Esophagus muscularis mucosa (tissue), 4 donors: ENCODE data around the gene SLC16A3. TPM values are rescaled to one million over a fixed set of nuclear protein-coding genes. Genes with fewer than 3 reads are reported as not detected.

Experiments
- DNase-seq: peaks from one replicate; pipeline ENCODE4 v3.0.0-alpha.2; 2017; ENCODE audit errors: extremely low spot score
- H3K27ac ChIP-seq, 4 donors: fragments of 200-600 bp; sonication (generic); replicated peaks in 1 of 4; 1 replicate in 3 of 4; 2 replicates in 1 of 4; pipeline ENCODE4 v1.5.1; 2016 to 2019; ENCODE audit warnings: mild to moderate bottlenecking in 1 of 4
- H3K27me3 ChIP-seq, 4 donors: fragments of 200-600 bp; sonication (generic); one replicate each; pipeline versions ENCODE4 v1.5.1 to v1.6.0; 2016 to 2019
- H3K36me3 ChIP-seq, 4 donors: fragments of 200-600 bp; sonication (generic); one replicate each; pipeline ENCODE4 v1.5.1; 2016 to 2019
- H3K4me1 ChIP-seq, 4 donors: fragments of 200-600 bp; sonication (generic); one replicate each; pipeline ENCODE4 v1.5.1; 2016 to 2019
- H3K4me3 ChIP-seq, 4 donors: fragments of 200-600 bp; sonication (generic); 1 replicate in 2 of 4; 2 replicates in 2 of 4; pipeline ENCODE4 v1.5.1; 2016 to 2019; ENCODE audit warnings: mild to moderate bottlenecking in 4 of 4, moderate library complexity in 1 of 4
- H3K9me3 ChIP-seq, 4 donors: fragments of 200-600 bp; sonication (generic); 1 replicate in 3 of 4; 2 replicates in 1 of 4; pipeline ENCODE4 v1.5.1; 2016 to 2019
- EP300 ChIP-seq: sonication (generic); formaldehyde crosslinking; IDR thresholded peaks from one replicate; pipeline ENCODE4 v1.6.1; 2017; ENCODE audit warnings: antibody characterized with exemption
- POLR2A ChIP-seq: fragments of 450-650 bp; IDR thresholded peaks from one replicate; pipeline ENCODE4 v1.6.1; 2017; ENCODE audit warnings: antibody characterized with exemption, moderate library complexity, mild to moderate bottlenecking, low read depth
- POLR2AphosphoS5 ChIP-seq, 2 donors: sonication (generic); formaldehyde crosslinking; IDR thresholded peaks; one replicate each; pipeline ENCODE4 v1.6.1; 2017; ENCODE audit warnings: antibody characterized with exemption in 2 of 2
- WGBS: methylation state at CpG from one replicate; pipeline ENCODE4 v1.1.5; 2018; 5-methylcytosine and 5-hydroxymethylcytosine counted together
- intact Hi-C: fragments of 100-400 bp; cut with DNase I; formaldehyde crosslinking; loops from one replicate; pipeline ENCODE4 v1.15.1; 2023
- total RNA-seq, 4 donors: library from RNA; depleted of rRNA; stranded (reverse); fragments of >200 nt; gene quantifications; one replicate each; pipeline versions ENCODE4 v1.1.0 to v1.2.1, GENCODE V29; 2016
- TF ChIP-seq, protein P1 (sequence below), 3 experiments: fragments of 200-600 bp in 2 of 3; fragments of 450-650 bp in 1 of 3; sonication (generic) in 2 of 3; IDR thresholded peaks; one replicate each; pipeline ENCODE4 v1.5.1; 2017 to 2019; ENCODE audit warnings: antibody characterized with exemption in 3 of 3, mild to moderate bottlenecking in 2 of 3, moderate library complexity in 1 of 3

The SLC16A3 gene
- total RNA-seq, 4 donors from 2014 or later: 17.0 to 28.8 (median 23.4) TPM

GRCh38 chr17:82232876-82233785 is 4.3 kb downstream of the SLC16A3 start:
- peak; percentile 90 for DNase-seq
- 70% methylated on average over 13 of the region's 21 CpGs for WGBS
- Histone ChIP-seq H3K4me1 (peaks cover 57 to 96% (median 87%) of the 10 kb centered on the region in 4 donors), H3K4me3 (no peak overlapping the region), H3K9me3 (no peaks in the 10 kb centered on the region), H3K27me3 (peaks cover 0 to 5% (median 0%) of the 10 kb centered on the region in 4 donors), H3K27ac (peak overlapping the region; percentile 89 to 93 (median 92)), H3K36me3 (peaks cover 6 to 23% (median 15%) of the 10 kb centered on the region in 4 donors)
- TF ChIP-seq, protein P1, sequence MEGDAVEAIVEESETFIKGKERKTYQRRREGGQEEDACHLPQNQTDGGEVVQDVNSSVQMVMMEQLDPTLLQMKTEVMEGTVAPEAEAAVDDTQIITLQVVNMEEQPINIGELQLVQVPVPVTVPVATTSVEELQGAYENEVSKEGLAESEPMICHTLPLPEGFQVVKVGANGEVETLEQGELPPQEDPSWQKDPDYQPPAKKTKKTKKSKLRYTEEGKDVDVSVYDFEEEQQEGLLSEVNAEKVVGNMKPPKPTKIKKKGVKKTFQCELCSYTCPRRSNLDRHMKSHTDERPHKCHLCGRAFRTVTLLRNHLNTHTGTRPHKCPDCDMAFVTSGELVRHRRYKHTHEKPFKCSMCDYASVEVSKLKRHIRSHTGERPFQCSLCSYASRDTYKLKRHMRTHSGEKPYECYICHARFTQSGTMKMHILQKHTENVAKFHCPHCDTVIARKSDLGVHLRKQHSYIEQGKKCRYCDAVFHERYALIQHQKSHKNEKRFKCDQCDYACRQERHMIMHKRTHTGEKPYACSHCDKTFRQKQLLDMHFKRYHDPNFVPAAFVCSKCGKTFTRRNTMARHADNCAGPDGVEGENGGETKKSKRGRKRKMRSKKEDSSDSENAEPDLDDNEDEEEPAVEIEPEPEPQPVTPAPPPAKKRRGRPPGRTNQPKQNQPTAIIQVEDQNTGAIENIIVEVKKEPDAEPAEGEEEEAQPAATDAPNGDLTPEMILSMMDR (IDR thresholded peaks at IDR 0.05): no peak
- peak in 1 of 2 donors; percentile 43 for TF ChIP-seq POLR2AphosphoS5 (IDR thresholded peaks at IDR 0.05)
- intact Hi-C loops: no loop called here

DNA sequence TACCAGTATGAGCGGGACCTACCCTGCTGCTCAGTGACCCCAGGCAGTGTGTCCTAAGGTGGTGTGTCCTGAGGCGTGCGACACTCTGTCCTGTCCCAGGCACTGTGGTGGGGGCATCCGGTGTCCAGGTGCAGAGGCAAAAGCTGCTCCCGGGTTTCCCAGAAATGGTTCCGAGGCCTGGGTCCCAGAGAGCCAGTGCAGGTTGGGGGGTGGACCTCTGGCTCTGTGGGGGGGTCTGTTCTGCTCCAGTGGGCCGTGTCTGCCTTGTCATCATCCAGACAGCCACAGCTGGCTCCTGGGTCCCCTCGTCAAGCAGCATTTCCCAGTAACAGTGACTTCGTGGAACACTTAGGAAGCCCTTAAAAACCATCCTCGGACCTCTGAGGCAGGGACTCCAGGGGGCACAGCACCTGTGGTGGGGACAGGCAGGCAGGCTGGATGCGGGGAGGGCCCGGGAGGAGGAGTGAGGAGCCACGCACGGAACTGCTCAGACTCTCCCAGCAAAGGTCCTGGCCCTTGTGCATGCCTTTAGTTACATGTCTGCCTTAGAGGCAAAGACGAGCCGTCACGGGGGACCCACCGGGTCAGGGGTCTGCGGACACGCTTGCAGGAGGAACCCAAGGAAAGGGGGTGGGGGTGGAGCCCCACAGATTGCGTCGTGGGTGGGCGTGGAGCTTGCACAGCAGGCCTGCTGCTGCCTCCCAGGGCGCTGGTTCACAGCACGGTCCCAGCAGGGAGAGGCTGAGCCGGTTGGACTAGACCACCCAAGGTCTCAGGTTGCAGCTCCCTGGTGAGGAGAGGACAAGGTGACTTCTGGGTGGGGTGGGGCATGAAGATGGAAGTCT is 5.6 kb downstream of the SLC16A3 start:
- Histone ChIP-seq H3K4me3 (no peak overlapping the region), H3K27me3 (no peaks in the 10 kb centered on the region), H3K4me1 (peaks cover 70 to 96% (median 89%) of the 10 kb centered on the region in 4 donors), H3K9me3 (no peaks in the 10 kb centered on the region), H3K27ac (peak overlapping the region in 2 of 4 donors; percentile 88 to 89), H3K36me3 (peaks cover 6 to 26% (median 22%) of the 10 kb centered on the region in 4 donors)
- 57% methylated on average over 22 of the region's 26 CpGs for WGBS
- DNase-seq: no peak
- TF ChIP-seq, protein P1 (IDR thresholded peaks at IDR 0.05): no peak
- TF ChIP-seq POLR2AphosphoS5 (IDR thresholded peaks at IDR 0.05): no peak
- TF ChIP-seq POLR2A: no peak
- TF ChIP-seq EP300: no peak
- intact Hi-C loops: loop anchor here (5.0 kb wide), 1 partner anchor 58 kb away; no protein-coding TSS in a partner anchor

DNA sequence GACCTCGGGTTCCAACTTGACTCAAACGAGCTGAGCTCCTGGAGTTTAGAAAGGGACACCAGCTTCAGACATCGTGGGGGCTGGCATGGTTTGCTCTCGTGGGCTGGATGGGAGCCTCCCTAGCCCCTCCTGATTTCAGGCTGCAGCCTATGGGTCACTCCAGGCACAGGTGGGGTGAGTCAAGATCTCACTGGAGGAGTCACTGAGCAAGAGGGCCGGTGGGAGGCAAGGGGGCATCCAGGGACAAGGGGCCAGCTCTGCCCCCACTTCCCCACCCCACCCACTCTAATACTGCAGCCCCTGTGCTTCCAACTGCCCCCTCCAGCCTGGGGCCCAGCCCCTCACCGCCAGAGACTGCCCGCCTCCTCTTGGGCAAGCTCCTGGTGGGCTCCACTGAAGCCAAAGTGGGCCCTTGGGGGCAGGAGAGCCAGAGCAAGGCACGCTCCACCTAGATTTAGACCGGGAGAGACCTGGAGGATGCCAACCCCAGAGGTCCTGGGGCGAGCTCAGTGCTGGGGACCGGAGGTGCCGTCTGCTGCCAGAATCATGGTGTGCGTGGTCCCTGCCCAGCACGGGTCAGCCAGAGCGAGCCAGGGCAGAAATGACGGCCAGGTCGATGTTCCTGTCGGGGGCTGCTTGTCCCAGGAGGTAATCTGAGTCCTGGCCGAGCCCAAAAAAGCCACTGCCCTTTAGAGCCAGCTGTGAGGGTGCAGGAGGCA is 6.4 kb downstream of the SLC16A3 start:
- Histone ChIP-seq H3K9me3 (no peaks in the 10 kb centered on the region), H3K27me3 (no peaks in the 10 kb centered on the region), H3K4me1 (peaks cover 70 to 96% (median 89%) of the 10 kb centered on the region in 4 donors), H3K4me3 (no peak overlapping the region), H3K36me3 (peaks cover 6 to 33% (median 28%) of the 10 kb centered on the region in 4 donors), H3K27ac (peak overlapping the region; percentile 81 to 89 (median 85))
- 73% methylated on average over 19 of the region's 19 CpGs for WGBS
- intact Hi-C loops: loop anchor here (5.0 kb wide), 1 partner anchor 57 kb away; no protein-coding TSS in a partner anchor
- no peak for DNase-seq
- TF ChIP-seq, protein P1 (IDR thresholded peaks at IDR 0.05): no peak
- TF ChIP-seq EP300 (no peak), POLR2A (no peak), POLR2AphosphoS5 (IDR thresholded peaks at IDR 0.05) (no peak)

GRCh38 chr17:82235775-82236141 is 6.9 kb downstream of the SLC16A3 start:
- 34% methylated on average over 10 of the region's 15 CpGs for WGBS
- DNase-seq: peak; percentile 91
- TF ChIP-seq POLR2A: no peak
- TF ChIP-seq EP300: no peak
- no peak for TF ChIP-seq POLR2AphosphoS5 (IDR thresholded peaks at IDR 0.05)
- TF ChIP-seq, protein P1 (IDR thresholded peaks at IDR 0.05): no peak
- intact Hi-C loops: loop anchor here (2.0 to 5.0 kb wide), 2 partner anchors 57 to 85 kb away; no protein-coding TSS in a partner anchor
- peak overlapping the region; percentile 81 to 89 (median 85) for H3K27ac ChIP-seq
- no peaks in the 10 kb centered on the region for H3K9me3 ChIP-seq
- H3K36me3 ChIP-seq: peaks cover 6 to 33% (median 28%) of the 10 kb centered on the region in 4 donors
- no peaks in the 10 kb centered on the region for H3K27me3 ChIP-seq
- peaks cover 70 to 96% (median 89%) of the 10 kb centered on the region in 4 donors for H3K4me1 ChIP-seq
- H3K4me3 ChIP-seq: no peak overlapping the region
